CD4-positive, alpha-beta T cell treated with Interleukin-6 for 4 hours (primary cell): ENCODE measurements around the gene PIK3CA.
"Not testable (repeated sequence)": the region's sequence is repeated elsewhere in the genome, so short reads cannot be mapped to it uniquely, and the experiment has no call there.

Source experiments
- DNase-seq: peaks from one replicate; pipeline ENCODE4 v3.0.0-alpha.2; 2020; ENCODE audit warnings: mixed read lengths

PIK3CA gene

DNA sequence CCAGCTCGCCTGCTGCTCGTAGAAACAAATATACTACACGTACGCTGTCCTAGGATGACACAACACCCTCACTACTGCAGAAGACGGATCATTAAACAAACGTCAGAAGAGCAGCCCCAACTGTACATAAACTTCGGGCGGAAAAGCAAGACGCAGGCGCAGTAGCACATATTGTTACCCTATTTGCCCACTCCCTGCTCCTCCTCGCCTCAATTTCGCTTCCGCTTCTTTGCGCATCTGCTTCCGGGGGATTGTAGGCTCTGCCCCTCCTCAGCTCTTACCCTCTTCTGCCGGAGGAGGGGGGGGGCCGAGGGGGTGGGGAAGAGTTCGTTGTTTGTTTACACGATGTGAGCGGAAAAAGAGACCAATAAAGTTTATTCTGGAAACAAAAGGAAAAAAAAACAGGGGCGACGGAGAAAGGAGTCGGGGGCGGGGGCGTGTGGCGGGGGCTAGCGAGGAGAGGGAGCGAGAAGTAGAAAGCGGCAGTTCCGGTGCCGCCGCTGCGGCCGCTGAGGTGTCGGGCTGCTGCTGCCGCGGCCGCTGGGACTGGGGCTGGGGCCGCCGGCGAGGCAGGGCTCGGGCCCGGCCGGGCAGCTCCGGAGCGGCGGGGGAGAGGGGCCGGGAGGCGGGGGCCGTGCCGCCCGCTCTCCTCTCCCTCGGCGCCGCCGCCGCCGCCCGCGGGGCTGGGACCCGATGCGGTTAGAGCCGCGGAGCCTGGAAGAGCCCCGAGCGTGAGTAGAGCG lies at the start of gene PIK3CA:
PIK3CA (plus strand) TSS at position 485 of the 743 bp plus-strand sequence. CDS start 50,469 bp downstream, outside the sequence.
- peak; percentile 94 for DNase-seq

DNA sequence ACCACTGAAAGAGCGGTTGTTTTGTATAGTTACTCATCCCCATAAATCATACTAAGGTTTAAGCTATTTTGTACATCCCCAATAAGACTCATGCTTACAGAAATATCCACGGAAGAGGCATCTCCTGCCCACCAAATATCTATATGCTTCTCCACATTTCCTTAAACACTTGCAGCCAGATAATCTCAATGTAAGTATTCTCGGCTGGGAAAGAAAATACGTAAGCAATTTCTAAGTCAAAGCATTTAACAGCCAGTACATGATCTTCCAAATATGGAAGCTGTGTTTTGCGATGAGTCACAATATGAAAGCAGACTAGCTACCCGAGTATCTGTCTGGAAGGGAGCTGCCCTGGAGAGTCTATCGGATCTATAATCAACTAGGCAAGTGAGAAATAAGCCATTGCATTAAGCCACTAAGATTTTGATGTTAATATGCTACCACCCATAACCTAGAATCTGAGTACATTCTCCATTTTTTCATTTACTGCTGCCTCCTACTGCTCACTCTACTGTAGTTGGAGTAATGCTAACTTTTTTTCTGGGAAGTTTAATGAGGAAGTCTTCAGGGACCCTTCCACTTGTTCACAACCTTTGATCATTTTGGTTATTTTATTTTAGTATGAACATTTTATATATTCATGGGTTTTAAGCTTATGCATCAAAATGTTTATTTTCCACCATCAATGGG lies 49.6 kb upstream of the PIK3CA start:
- no peak for DNase-seq

GRCh38 chr3:179100652-179101051 lies 47.5 kb upstream of the PIK3CA start:
- no peak for DNase-seq

DNA sequence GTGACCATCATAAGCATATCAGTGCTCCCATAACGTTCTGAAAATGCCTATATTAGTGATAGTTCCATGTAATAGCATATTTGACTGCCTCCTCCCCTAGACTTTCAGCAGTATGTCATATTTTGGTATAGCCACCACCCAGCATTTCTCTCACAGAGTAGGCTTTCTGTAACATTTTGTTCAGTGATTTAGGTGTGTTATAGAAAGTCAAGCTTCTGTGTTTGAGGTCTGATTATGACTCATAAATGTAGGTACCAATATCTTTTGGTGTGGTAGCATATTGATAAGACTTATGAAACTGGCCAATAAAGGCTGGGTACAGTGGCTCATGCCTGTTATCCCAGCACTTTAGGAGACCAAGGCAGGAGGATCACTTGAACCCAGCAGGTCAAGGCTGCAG lies 42.3 kb upstream of the PIK3CA start:
- DNase-seq = no peak

- no peak for DNase-seq
These were observed 40.5 kb upstream of the PIK3CA start for GRCh38 chr3:179107617-179108016.

- no peak for DNase-seq
These were observed 40.1 kb upstream of the PIK3CA start for GRCh38 chr3:179108086-179108485.

DNA sequence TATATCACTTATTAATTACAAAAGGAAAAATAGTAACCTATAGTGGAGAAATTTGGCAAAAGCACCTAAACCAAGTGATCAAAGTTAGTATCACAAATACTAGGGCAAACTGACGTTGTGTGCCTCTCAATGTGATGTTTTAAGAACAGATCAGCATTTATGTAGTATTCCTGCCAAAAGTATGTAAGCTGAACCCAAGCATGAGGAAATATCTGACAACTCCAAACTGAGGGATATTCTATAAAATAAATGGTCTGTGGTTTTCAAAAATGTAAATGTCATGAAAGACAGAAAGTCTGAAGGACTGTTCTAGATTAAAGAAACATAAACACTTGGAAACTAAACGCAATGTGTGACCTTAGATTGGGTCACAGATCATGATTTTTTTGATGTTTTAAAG lies 34.3 kb upstream of the PIK3CA start:
- no peak for DNase-seq

DNA sequence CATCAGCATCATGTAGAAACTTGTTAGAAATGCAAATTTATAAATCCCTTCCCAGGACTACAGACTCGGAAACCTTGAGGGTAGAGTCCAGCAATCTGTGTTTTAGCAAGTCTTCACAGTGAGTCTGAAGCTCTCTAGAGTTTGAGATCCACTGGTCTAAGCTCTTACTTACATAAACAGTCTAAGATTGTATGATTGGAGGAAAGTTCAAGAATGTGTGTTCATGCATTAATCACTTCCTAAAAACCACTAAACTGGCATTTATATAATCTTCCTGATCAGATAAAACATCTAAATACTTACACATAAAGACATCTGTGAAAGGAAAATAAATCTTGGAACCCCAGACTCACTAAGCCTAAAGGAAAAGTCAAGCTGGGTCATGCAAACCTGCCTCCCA lies 32.7 kb upstream of the PIK3CA start:
- not testable (repeated sequence) for DNase-seq

GRCh38 chr3:179116816-179117215 lies 31.3 kb upstream of the PIK3CA start:
- no peak for DNase-seq

DNA sequence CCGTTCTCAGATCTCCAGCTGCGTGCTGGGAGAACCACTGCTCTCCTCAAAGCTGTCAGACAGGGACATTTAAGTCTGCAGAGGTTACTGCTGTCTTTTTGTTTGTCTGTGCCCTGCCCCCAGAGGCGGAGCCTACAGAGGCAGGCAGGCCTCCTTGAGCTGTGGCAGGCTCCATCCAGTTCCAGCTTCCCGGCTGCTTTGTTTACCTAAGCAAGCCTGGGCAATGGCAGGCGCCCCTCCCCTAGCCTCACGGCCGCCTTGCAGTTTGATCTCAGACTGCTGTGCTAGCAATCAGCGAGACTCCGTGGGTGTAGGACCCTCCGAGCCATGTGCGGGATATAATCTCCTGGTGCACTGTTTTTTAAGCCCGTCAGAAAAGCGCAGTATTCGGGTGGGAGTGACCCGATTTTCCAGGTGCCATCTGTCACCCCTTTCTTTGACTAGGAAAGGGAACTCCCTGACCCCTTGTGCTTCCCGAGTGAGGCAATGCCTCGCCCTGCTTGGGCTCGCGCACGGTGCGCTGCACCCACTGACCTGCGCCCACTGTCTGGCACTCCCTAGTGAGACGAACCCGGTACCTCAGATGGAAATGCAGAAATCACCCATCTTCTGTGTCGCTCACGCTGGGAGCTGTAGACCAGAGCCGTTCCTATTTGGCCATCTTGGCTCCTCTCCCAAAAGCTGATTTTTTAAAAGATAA lies 15.8 kb upstream of the PIK3CA start:
- DNase-seq = not testable (repeated sequence)

DNA sequence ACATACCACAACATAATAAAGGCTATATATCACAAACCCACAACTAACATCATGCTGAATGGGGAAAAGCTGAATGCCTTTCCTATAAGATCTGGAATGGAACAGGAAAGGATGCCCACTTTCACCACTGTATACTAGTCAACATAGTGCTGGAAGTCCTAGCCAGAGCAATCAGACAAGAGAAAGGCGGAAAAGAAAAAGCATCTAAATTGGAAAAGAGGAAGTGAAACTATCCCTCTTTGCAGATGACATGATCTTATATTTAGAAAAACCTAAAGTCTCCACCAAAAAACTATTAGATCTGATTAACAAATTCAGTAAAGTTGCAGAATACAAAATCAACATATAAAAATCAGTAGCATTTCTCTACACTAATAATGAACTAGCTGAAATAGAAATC lies 14.6 kb upstream of the PIK3CA start:
- no peak for DNase-seq

DNA sequence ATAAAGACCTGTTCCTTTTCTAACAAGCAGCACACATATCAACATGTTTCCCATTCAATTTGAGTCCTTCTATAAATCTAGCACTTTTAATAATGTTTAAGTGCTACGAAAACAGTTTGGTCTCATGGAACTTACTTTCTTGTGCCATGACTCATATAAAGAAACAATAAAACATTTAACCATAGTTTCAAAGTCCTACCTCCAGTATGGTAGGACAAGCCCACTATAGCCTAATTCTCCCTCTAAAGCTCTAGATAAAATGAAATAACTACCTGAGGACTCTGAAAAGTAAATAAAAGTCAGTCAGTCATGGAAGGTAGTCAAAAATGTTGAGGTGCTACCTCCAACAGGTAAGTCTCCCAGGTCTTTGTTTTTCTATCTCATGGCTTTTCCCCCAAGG lies 12.0 kb upstream of the PIK3CA start:
- DNase-seq = no peak

DNA sequence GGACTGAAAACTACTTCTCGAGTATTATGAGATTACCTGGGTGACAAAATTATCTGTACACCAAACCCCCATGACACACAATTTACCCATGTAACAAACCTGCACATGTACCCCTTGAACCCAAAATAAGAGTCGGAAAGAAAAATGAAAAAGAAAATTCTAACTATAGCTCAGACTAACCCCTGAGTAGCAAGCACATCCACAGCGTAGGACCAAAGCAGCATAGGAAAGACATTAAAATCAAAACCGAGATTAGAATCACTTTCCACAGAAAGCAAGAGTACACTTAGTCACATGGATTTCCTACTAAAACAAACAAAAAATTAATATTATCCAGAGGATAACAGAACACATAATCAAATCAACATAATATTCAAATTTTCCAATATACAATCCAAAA lies 6.3 kb upstream of the PIK3CA start:
- no peak for DNase-seq

DNA sequence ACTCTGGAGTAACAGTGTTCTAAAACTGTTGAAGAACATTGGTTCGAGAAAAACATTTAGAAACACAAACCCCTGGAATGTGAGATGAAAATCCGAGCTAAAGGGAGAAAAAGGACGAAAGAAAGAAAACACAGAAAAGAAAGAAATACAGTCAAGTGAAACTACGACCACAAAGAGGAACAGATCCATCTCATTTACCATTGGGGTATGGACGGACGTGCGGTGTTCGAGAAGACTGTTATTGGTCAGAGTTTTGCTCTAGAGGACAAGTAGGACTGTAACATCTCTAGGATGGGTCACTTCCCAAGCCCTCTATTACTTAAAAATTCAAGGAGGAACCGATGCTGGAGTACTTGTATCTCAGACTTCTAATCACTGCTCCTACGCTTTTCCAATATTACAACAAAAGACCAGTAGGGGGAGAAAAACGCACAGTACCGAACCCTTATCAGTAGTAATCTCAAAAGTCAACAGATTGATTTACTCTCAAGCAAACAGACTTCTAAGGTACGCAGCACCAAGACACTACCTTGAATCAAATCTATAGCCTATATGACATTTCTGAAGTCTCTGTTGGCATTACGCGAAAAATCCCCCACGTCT lies 1.1 kb upstream of the PIK3CA start:
- peak; percentile 40 for DNase-seq

GRCh38 chr3:179147514-179147872 lies 664 bp upstream of the PIK3CA start:
- DNase-seq = no peak

DNA sequence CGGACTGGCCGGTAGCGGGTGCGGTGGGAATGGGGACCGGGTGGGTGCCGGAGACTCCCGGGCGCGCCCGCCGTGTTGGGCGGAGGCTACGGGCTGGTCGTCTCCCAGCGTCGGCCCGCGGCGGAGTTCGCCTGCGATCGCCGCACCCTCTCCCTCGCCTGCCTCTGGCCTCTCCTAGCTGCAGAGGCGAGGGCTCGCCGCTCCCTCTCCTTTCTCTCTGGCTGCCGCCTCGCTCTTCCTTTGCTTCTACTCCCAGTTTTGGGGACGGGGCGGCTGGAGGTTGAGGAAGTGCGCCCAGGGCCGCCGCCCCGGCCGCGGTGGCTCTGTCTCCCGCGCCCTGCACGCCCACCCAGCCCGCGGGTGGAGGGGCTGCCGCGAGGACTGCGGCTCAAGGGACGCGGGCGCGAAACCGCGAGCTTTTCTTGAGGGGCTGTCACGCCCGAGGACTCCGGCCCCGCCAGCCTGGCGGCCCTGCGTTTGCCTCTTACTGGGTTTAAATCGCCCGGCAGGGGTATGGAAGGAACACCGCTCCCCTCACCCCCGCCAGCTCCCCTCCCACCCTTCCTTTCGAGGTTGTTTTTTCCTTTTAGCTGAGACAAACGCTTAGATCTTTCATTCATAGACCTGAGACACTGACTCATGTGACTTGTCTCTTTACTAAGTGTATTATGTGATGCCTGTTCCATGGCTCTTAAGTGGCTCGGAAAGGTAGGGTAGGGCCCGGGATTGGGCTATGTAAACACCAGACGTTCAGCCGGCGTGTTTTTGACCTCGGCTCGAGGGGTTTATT lies 654 bp downstream of the PIK3CA start:
- peak; percentile 79 for DNase-seq

DNA sequence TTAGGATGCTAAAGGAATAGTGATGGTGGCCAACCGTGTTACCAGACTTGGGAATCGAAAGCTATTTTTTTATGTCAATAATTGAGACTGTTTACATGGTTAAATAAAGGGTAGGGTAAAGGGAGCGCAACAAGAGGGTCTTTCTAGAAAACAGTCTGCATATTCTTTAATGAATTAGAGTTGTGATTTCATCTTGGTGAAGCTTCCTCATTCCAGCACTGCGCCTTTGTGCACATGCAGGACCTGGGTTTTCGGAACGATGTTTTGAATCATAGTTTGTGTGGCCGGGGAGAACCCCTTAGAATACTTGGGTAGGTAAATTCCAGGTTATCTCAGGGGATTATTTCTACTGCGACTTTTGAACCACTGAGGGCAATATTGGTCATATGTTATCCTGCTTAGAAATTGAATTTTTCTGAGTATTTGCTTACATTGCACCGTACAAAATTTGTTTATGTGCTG lies 1.3 kb downstream of the PIK3CA start:
- peak; percentile 28 for DNase-seq

GRCh38 chr3:179149951-179150350 lies 1.8 kb downstream of the PIK3CA start:
- no peak for DNase-seq

DNA sequence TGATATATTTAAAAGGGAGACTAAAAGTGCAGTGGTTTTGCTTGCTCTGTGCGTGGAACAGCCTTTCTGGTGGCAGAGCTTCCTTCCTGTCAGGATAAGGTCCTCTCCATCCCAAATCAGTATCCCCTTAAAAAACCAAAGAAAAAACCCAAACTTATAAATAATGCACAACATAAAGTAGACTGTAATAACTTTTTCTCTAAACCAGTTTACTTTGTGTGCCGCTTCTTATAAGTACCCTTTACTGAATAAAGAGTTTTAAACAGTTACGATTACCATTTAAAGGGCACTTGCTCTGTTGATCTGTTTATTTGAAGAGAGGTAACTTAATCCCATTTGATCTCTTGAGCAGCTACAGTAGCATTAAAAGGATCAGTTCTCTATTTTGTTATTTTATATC lies 2.5 kb downstream of the PIK3CA start:
- no peak for DNase-seq

DNA sequence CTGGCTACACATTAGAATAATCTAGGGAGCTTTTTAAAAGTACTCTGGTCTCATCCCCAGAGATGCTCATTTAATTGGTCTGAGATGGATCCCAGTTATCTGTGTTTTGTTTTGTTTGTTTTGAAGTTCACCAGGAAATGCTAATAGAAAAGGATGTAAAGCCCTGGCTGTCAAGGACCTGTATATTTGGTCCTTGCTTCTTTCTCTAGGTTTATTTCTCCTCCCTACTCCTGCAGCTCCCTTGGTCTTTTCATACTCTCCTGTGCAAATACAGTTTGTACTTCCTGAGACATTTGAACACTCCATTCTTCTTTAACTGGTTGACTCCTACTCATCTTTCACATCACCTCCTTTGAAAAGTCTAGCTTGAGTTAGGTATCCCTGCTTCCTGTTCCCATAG lies 3.3 kb downstream of the PIK3CA start:
- no peak for DNase-seq

- DNase-seq = no peak
These were observed 8.0 kb downstream of the PIK3CA start for GRCh38 chr3:179156170-179156569.

GRCh38 chr3:179156775-179157174 lies 8.6 kb downstream of the PIK3CA start:
- no peak for DNase-seq
